HepG2 (cell line): ENCODE data around the gene SMCO4. TPM values are rescaled to one million over a fixed set of nuclear protein-coding genes. Genes with fewer than 3 reads are reported as not detected.
A peak's percentile ranks its signal among the peaks of the same experiment; 100 is the strongest.

Experiments used
- ATAC-seq: fragments of 200-7000 bp; cut with Tn5 transposase; 3 replicates; pipeline ENCODE4 v1.9.1; 2020; ENCODE audit warnings: mild to moderate bottlenecking, moderate library complexity
- BruUV-seq: library from RNA; stranded (reverse); fragments of 400-500 nt; replicated peaks from 2 replicates; lab custom pipeline; 2021; lab: Mats Ljungman, UMichigan
- CTCF ChIA-PET: fragments of 300-600 bp; formaldehyde crosslinking; extraction: SDS; loops from one replicate; lab custom pipeline; 2021; ENCODE audit warnings: low total read pairs, inconsistent platforms, low intra/inter-chr PET ratio; lab: Yijun Ruan, JAX
- POLR2A ChIA-PET: fragments of 350-600 bp; sonication (Branson Sonifier 250); formaldehyde crosslinking; loops from one replicate; lab custom pipeline; 2020; ENCODE audit warnings: antibody characterized with exemption, inconsistent platforms; lab: Yijun Ruan, JAX
- DNase-seq: peaks from one replicate; pipeline ENCODE4 v3.0.0-alpha.2; 2015; ENCODE audit warnings: low spot score
- FAIRE-seq: peaks from 3 replicates; lab custom pipeline; 2011; peaks lifted over from hg19 to GRCh38; lab: Jason Lieb, UNC
- H2AFZ ChIP-seq: one replicate; pipeline ENCODE4 v1.6.1; 2011; ENCODE audit warnings: low read length, inconsistent platforms
- H3K27ac ChIP-seq: fragments of 300-600 bp; 3 replicates; pipeline ENCODE4 v1.8.0; 2011; ENCODE audit warnings: mixed run types, mild to moderate bottlenecking, mixed read lengths, low read length, inconsistent platforms; ENCODE audit not compliant: insufficient read depth; ENCODE audit errors: extremely low read length
- H3K27me3 ChIP-seq, 2 experiments: fragments of 200-600 bp in 1 of 2; 2 replicates in 1 of 2; 3 replicates in 1 of 2; pipeline versions ENCODE4 v1.6.0 to v1.8.0; 2011; ENCODE audit warnings: low read length in 2 of 2, mild to moderate bottlenecking in 2 of 2, moderate library complexity in 2 of 2, inconsistent platforms in 1 of 2; ENCODE audit not compliant: insufficient read depth in 2 of 2, control insufficient read depth in 1 of 2
- H3K36me3 ChIP-seq, 2 experiments: fragments of 200-600 bp in 1 of 2; replicated peaks in 1 of 2; 2 replicates in 1 of 2; 3 replicates in 1 of 2; pipeline versions ENCODE4 v1.5.1 to v1.8.0; 2011; ENCODE audit warnings: low read length in 2 of 2, inconsistent platforms in 1 of 2; ENCODE audit not compliant: insufficient read depth in 2 of 2, control insufficient read depth in 1 of 2
- H3K4me1 ChIP-seq: 2 replicates; pipeline ENCODE4 v1.5.1; 2012; ENCODE audit warnings: low read length, inconsistent platforms; ENCODE audit not compliant: insufficient read depth
- H3K4me2 ChIP-seq: 2 replicates; pipeline ENCODE4 v1.6.0; 2011; ENCODE audit warnings: low read depth, low read length, inconsistent platforms
- H3K4me3 ChIP-seq, 3 experiments: fragments of 200-600 bp in 1 of 3; sonication (generic), shearing (Covaris generic) in 1 of 3; replicated peaks in 1 of 3; 2 replicates each; pipeline ENCODE4 v1.5.1; 2011 to 2016; ENCODE audit warnings: low read length in 3 of 3, inconsistent platforms in 2 of 3, low read depth in 2 of 3, mild to moderate bottlenecking in 2 of 3, control low read depth in 1 of 3, mixed read lengths in 1 of 3; ENCODE audit not compliant: insufficient read depth in 1 of 3
- H3K79me2 ChIP-seq: one replicate; pipeline ENCODE4 v1.6.1; 2011; ENCODE audit warnings: low read length, inconsistent platforms; ENCODE audit not compliant: insufficient read depth
- H3K9ac ChIP-seq: 2 replicates; pipeline ENCODE4 v1.6.0; 2011; ENCODE audit warnings: mild to moderate bottlenecking, low read depth, low read length, inconsistent platforms; ENCODE audit not compliant: insufficient read depth
- H3K9me3 ChIP-seq: 2 replicates; pipeline ENCODE4 v1.5.1; 2012; ENCODE audit warnings: mild to moderate bottlenecking, low read length
- H4K20me1 ChIP-seq: 2 replicates; pipeline ENCODE4 v1.6.0; 2011; ENCODE audit warnings: inconsistent platforms, mild to moderate bottlenecking, low read length, moderate library complexity; ENCODE audit not compliant: insufficient read depth
- EP300 ChIP-seq, 3 experiments: sonication (generic) in 1 of 3; formaldehyde crosslinking in 1 of 3; IDR thresholded peaks; 2 replicates each; pipeline versions ENCODE4 v1.5.1 to v1.6.1; 2011 to 2020; ENCODE audit warnings: low read depth in 2 of 3, low read length in 2 of 3, borderline replicate concordance in 1 of 3, improper control_type of control experiment in 1 of 3, mild to moderate bottlenecking in 1 of 3, missing genetic modification reagents in 1 of 3, moderate library complexity in 1 of 3
- HNF4A ChIP-seq: sonication (generic); formaldehyde crosslinking; IDR thresholded peaks from 2 replicates; pipeline ENCODE4 v1.4.0; 2020; ENCODE audit warnings: missing genetic modification reagents
- NCOA2 ChIP-seq: sonication (generic); formaldehyde crosslinking; IDR thresholded peaks from 2 replicates; pipeline ENCODE4 v1.8.0; 2022; ENCODE audit warnings: inconsistent platforms
- RARA ChIP-seq: IDR thresholded peaks from 2 replicates; pipeline ENCODE4 v1.6.1; 2016; ENCODE audit warnings: missing genetic modification reagents, missing compliant biosample characterization
- ZFX ChIP-seq: sonication (generic); formaldehyde crosslinking; IDR thresholded peaks from 2 replicates; pipeline ENCODE4 v1.4.0; 2020; ENCODE audit warnings: mild to moderate bottlenecking, low read depth, missing genetic modification reagents, moderate library complexity
- ZNF180 ChIP-seq: sonication (generic); formaldehyde crosslinking; IDR thresholded peaks from 2 replicates; pipeline ENCODE4 v1.4.0; 2020; ENCODE audit warnings: low read depth, missing genetic modification reagents, borderline replicate concordance
- ZNF317 ChIP-seq: sonication (generic); formaldehyde crosslinking; IDR thresholded peaks from 2 replicates; pipeline ENCODE4 v1.5.0; 2020; ENCODE audit warnings: mild to moderate bottlenecking, missing genetic modification reagents
- ZNF737 ChIP-seq: sonication (generic); formaldehyde crosslinking; IDR thresholded peaks from 2 replicates; pipeline ENCODE4 v1.5.0; 2020; ENCODE audit warnings: missing genetic modification reagents, mild to moderate bottlenecking, borderline replicate concordance
- WGBS: methylation state at CpG from one replicate; pipeline ENCODE4 v1.1.6; 2017; ENCODE audit warnings: low lambda C conversion rate; 5-methylcytosine and 5-hydroxymethylcytosine counted together
- in situ Hi-C: cut with HindIII; loops from 2 replicates; pipeline ENCODE4 v1.10.0; 2017; ENCODE audit warnings: low pct_unique_long_range_greater_than_20kb; ENCODE audit not compliant: extremely low pct_ligation_motif_present
- intact Hi-C: fragments of 100-400 bp; cut with micrococcal nuclease; formaldehyde crosslinking; loops from one replicate; pipeline ENCODE4 v1.10.0; 2022; ENCODE audit not compliant: unreplicated experiment
- polyA plus RNA-seq, 8 experiments: library from polyadenylated mRNA; depleted of rRNA in 3 of 8; stranded (reverse) in 7 of 8; unstranded in 1 of 8; fragments of >200 nt; fragmentation: Illumina TruSeq in 4 of 8; extraction: Trizol in 4 of 8; gene quantifications; 2 replicates each; pipeline versions ENCODE4 v1.2.1 to v1.2.3, GENCODE V29; 2011 to 2016; ENCODE audit warnings: low read depth in 4 of 8, missing spikeins in 1 of 8, mixed read lengths in 1 of 8; ENCODE audit not compliant: insufficient read depth in 1 of 8
- total RNA-seq, 5 experiments: library from RNA; depleted of rRNA; stranded (reverse); fragments of >200 nt; fragmentation: Illumina TruSeq; extraction: Trizol; gene quantifications; 2 replicates each; pipeline ENCODE4 v1.2.3, GENCODE V29; 2016; ENCODE audit warnings: low read depth in 1 of 5

The SMCO4 gene
- total and polyA plus RNA-seq, 2 of the 13 experiments (the other 11 are each of a cell fraction or from before 2014, with no cell fraction given): 10.6 to 28.5 TPM

GRCh38 chr11:93526641-93527583 lies 16.3 kb downstream of the SMCO4 start (continued):
- TF ChIP-seq ZFX (CRISPR knock-in tag) (peak; percentile 24; the same call in 1 of the 2 replicates), EP300 (IDR thresholded peaks at IDR 0.05; ENCODE audit: low read depth in 2 of 2, low read length in 2 of 2) (peak in 1 of 2 experiments; percentile 11; a peak in 1 of 4 replicates), EP300 (CRISPR knock-in tag; IDR thresholded peaks at IDR 0.05; ENCODE audit: borderline replicate concordance) (no peak), HNF4A (CRISPR knock-in tag) (peak; percentile 67), ZNF737 (CRISPR knock-in tag) (no peak), RARA (peak; percentile 59)

- Histone ChIP-seq H3K4me3 (no peak overlapping the region; a peak in 1 of 6 replicates), H4K20me1 (peaks cover under 1% of the 10 kb centered on the region; the same call in 1 of the 2 replicates), H3K36me3 (no peaks in the 10 kb centered on the region), H3K27me3 (no peaks in the 10 kb centered on the region), H3K4me2 (peak overlapping the region; percentile 2; the same call in 1 of the 2 replicates), H3K9ac (no peak overlapping the region), H2AFZ (no peak overlapping the region), H3K9me3 (no peaks in the 10 kb centered on the region), H3K27ac (no peak overlapping the region), H3K4me1 (peaks cover 84% of the 10 kb centered on the region), H3K79me2 (peaks cover 7% of the 10 kb centered on the region)
- WGBS: 61% methylated on average over 3 of the region's 3 CpGs
- CTCF ChIA-PET: no interaction called here
- DNase-seq (no peak), ATAC-seq (no peak), FAIRE-seq (no peak)
- POLR2A ChIA-PET: interaction anchor here (0.9 to 1.1 kb wide), 2 partner anchors 12 to 15 kb away, joined by 3 to 4 read pairs; no protein-coding TSS in a partner anchor
- BruUV-seq: no TSS peak
- in situ Hi-C loops: loop anchor here (5.0 kb wide), 1 partner anchor 34 kb away; no protein-coding TSS in a partner anchor
- intact Hi-C loops: no loop called here
- TF ChIP-seq ZNF180 (CRISPR knock-in tag) (no peak), NCOA2 (peak; percentile 7; the same call in 1 of the 2 replicates), ZNF317 (0 out of 2 replicates have a peak, but pooled peaks have one; percentile 18)
These were observed 16.9 kb downstream of the SMCO4 start for GRCh38 chr11:93526346-93526633.
